ENCODE measurements around the gene CASQ2. TPM values are rescaled to one million over a fixed set of nuclear protein-coding genes. Genes with fewer than 3 reads are reported as not detected.

The CASQ2 gene
- total and polyA plus RNA-seq, 8 donors: 0.32 to 4.8 (median 0.65) TPM

- no peak for TF ChIP-seq CTCF (IDR thresholded peaks at IDR 0.05)
- Histone ChIP-seq H3K27ac (no peak overlapping the region), H3K4me3 (no peak overlapping the region), H3K9me3 (no peaks in the 10 kb centered on the region), H3K27me3 (no peaks in the 10 kb centered on the region), H3K4me1 (no peaks in the 10 kb centered on the region), H3K36me3 (peaks cover 0 to 37% of the 10 kb centered on the region in 2 donors)
- no peak for DNase-seq
- intact Hi-C loops (cut with DNase I): no loop called here
- no peak for ATAC-seq
Observed at GRCh38 chr1:115692224-115692623, 76.3 kb downstream of the CASQ2 start.

- Histone ChIP-seq H3K4me3 (no peak overlapping the region), H3K36me3 (peaks cover 0 to 42% of the 10 kb centered on the region in 2 donors), H3K4me1 (no peaks in the 10 kb centered on the region), H3K27me3 (no peaks in the 10 kb centered on the region), H3K9me3 (no peaks in the 10 kb centered on the region), H3K27ac (no peak overlapping the region)
- ATAC-seq: no peak
- intact Hi-C loops (cut with DNase I): no loop called here
- no peak for DNase-seq
- no peak for TF ChIP-seq CTCF (IDR thresholded peaks at IDR 0.05)
Observed at GRCh38 chr1:115690972-115691371, 77.5 kb downstream of the CASQ2 start.

GRCh38 chr1:115687744-115688143, 80.8 kb downstream of the CASQ2 start:
- peaks cover 0 to 63% of the 10 kb centered on the region in 2 donors for H3K36me3 ChIP-seq
- no peaks in the 10 kb centered on the region for H3K27me3 ChIP-seq
- no peak overlapping the region for H3K4me3 ChIP-seq
- no peak overlapping the region for H3K27ac ChIP-seq
- intact Hi-C loops (cut with DNase I): no loop called here
- H3K9me3 ChIP-seq: no peaks in the 10 kb centered on the region
- DNase-seq (no peak), ATAC-seq (no peak)
- no peaks in the 10 kb centered on the region for H3K4me1 ChIP-seq
- TF ChIP-seq CTCF (IDR thresholded peaks at IDR 0.05): no peak

- Histone ChIP-seq H3K27ac (no peak overlapping the region), H3K9me3 (no peaks in the 10 kb centered on the region), H3K36me3 (peaks cover 0 to 37% of the 10 kb centered on the region in 2 donors), H3K27me3 (no peaks in the 10 kb centered on the region), H3K4me3 (no peak overlapping the region), H3K4me1 (no peaks in the 10 kb centered on the region)
- ATAC-seq (no peak), DNase-seq (no peak)
- no peak for TF ChIP-seq CTCF (IDR thresholded peaks at IDR 0.05)
- intact Hi-C loops (cut with DNase I): no loop called here
Observed at GRCh38 chr1:115685029-115685705, 83.3 kb downstream of the CASQ2 start.

- Histone ChIP-seq H3K4me3 (no peak overlapping the region), H3K9me3 (no peaks in the 10 kb centered on the region), H3K4me1 (peaks cover 0 to 4% of the 10 kb centered on the region in 2 donors), H3K27me3 (no peaks in the 10 kb centered on the region), H3K27ac (no peak overlapping the region), H3K36me3 (peaks cover 0 to 29% of the 10 kb centered on the region in 2 donors)
- TF ChIP-seq CTCF (IDR thresholded peaks at IDR 0.05): no peak
- ATAC-seq (no peak), DNase-seq (no peak)
- intact Hi-C loops (cut with DNase I): no loop called here
Observed at GRCh38 chr1:115682792-115683191, 85.7 kb downstream of the CASQ2 start.
